GM12878 (cell line): ENCODE measurements around the gene GMDS. TPM values are rescaled to one million over a fixed set of nuclear protein-coding genes. Genes with fewer than 3 reads are reported as not detected.

ENCODE experiments used
- ATAC-seq: fragments of 200-7000 bp; cut with Tn5 transposase; 3 replicates; pipeline ENCODE4 v1.9.1; 2020; ENCODE audit warnings: mild to moderate bottlenecking, moderate library complexity
- BruUV-seq: library from RNA; stranded (reverse); fragments of 400-500 nt; replicated peaks from 2 replicates; lab custom pipeline; 2021; lab: Mats Ljungman, UMichigan
- CTCF ChIA-PET: fragments of 300-600 bp; sonication (Branson Sonifier 250); formaldehyde crosslinking; extraction: SDS; loops from one replicate; lab custom pipeline; 2021; ENCODE audit warnings: inconsistent platforms; lab: Yijun Ruan, JAX
- POLR2A ChIA-PET: fragments of 350-600 bp; formaldehyde crosslinking; extraction: SDS; loops from one replicate; lab custom pipeline; 2021; ENCODE audit warnings: inconsistent platforms; lab: Charles Lee
- RAD21 ChIA-PET: fragments of 300-600 bp; sonication (Branson Sonifier 250); formaldehyde crosslinking; loops from one replicate; lab custom pipeline; 2023; ENCODE audit warnings: antibody characterized with exemption; ENCODE audit not compliant: unreplicated experiment; lab: Charles Lee
- SMC1A ChIA-PET: fragments of 300-600 bp; sonication (Branson Sonifier 250); formaldehyde crosslinking; loops from one replicate; lab custom pipeline; 2023; ENCODE audit not compliant: unreplicated experiment, uncharacterized antibody; lab: Charles Lee
- DNase-seq: peaks from one replicate; pipeline ENCODE4 v3.0.0-alpha.2; 2011; ENCODE audit warnings: low read depth, low spot score
- FAIRE-seq: peaks from 3 replicates; lab custom pipeline; 2011; peaks lifted over from hg19 to GRCh38; lab: Jason Lieb, UNC
- H2AFZ ChIP-seq: 2 replicates; pipeline ENCODE4 v1.6.0; 2011; ENCODE audit warnings: low read depth, low read length, control low read depth; ENCODE audit not compliant: control insufficient read depth
- H3K27ac ChIP-seq: 2 replicates; pipeline ENCODE4 v1.5.1; 2011; ENCODE audit warnings: control low read depth; ENCODE audit not compliant: control insufficient read depth, insufficient read depth
- H3K27me3 ChIP-seq, 2 experiments: replicated peaks in 1 of 2; 2 replicates each; pipeline versions ENCODE4 v1.6.0 to v1.6.1; 2011; ENCODE audit warnings: low read length in 1 of 2; ENCODE audit not compliant: control insufficient read depth in 2 of 2, insufficient read depth in 2 of 2
- H3K36me3 ChIP-seq, 2 experiments: 2 replicates each; pipeline ENCODE4 v1.5.1; 2011; ENCODE audit warnings: low read length in 1 of 2; ENCODE audit not compliant: control insufficient read depth in 2 of 2, insufficient read depth in 2 of 2
- H3K4me1 ChIP-seq: 2 replicates; pipeline ENCODE4 v1.6.1; 2011; ENCODE audit warnings: mild to moderate bottlenecking, low read length, moderate library complexity, mixed read lengths; ENCODE audit not compliant: control insufficient read depth, insufficient read depth
- H3K4me2 ChIP-seq: 2 replicates; pipeline ENCODE4 v1.6.0; 2011; ENCODE audit warnings: control low read depth; ENCODE audit not compliant: control insufficient read depth, insufficient read depth
- H3K4me3 ChIP-seq: fragments of 200-600 bp; sonication (generic); 2 replicates; pipeline ENCODE4 v1.5.1; 2016
- H3K79me2 ChIP-seq: 2 replicates; pipeline ENCODE4 v1.6.0; 2011; ENCODE audit warnings: low read length; ENCODE audit not compliant: control insufficient read depth, insufficient read depth
- H3K9ac ChIP-seq: 2 replicates; pipeline ENCODE4 v1.8.0; 2011; ENCODE audit warnings: low read length, control low read depth, mixed read lengths; ENCODE audit not compliant: control insufficient read depth, insufficient read depth
- H3K9me3 ChIP-seq: replicated peaks from 3 replicates; pipeline ENCODE4 v1.5.1; 2011; ENCODE audit warnings: mild to moderate bottlenecking, low read length; ENCODE audit not compliant: control insufficient read depth, insufficient read depth
- H4K20me1 ChIP-seq: 2 replicates; pipeline ENCODE4 v1.6.0; 2011; ENCODE audit not compliant: control insufficient read depth, insufficient read depth
- ASH2L ChIP-seq: fragments of 300-600, 200-600 bp; sonication (generic); IDR thresholded peaks from 2 replicates; pipeline ENCODE4 v1.6.1; 2017; ENCODE audit warnings: low read depth, mild to moderate bottlenecking, borderline replicate concordance
- BMI1 ChIP-seq: fragments of 450-650 bp; IDR thresholded peaks from 2 replicates; pipeline ENCODE4 v1.6.1; 2016; ENCODE audit warnings: mild to moderate bottlenecking, moderate library complexity, borderline replicate concordance
- CHD1 ChIP-seq: IDR thresholded peaks from 2 replicates; pipeline ENCODE4 v1.6.1; 2012; ENCODE audit warnings: low read depth, low read length, improper control_type of control experiment
- CHD2 ChIP-seq: IDR thresholded peaks from 2 replicates; pipeline ENCODE4 v1.6.1; 2011; ENCODE audit warnings: low read depth, low read length, improper control_type of control experiment, borderline replicate concordance
- CTCF ChIP-seq, 3 experiments: IDR thresholded peaks in 2 of 3; conservative IDR thresholded peaks in 1 of 3; 2 replicates each; pipeline ENCODE4 v1.5.1; 2011; ENCODE audit warnings: low read depth in 3 of 3, low read length in 3 of 3, mild to moderate bottlenecking in 3 of 3, control low read depth in 2 of 3, moderate library complexity in 2 of 3, inconsistent platforms in 1 of 3, mixed read lengths in 1 of 3; ENCODE audit not compliant: control insufficient read depth in 2 of 3, insufficient read depth in 1 of 3; ENCODE audit errors: extremely low read depth in 1 of 3
- E4F1 ChIP-seq: fragments of 450-650 bp; IDR thresholded peaks from 2 replicates; pipeline ENCODE4 v1.6.1; 2018; ENCODE audit warnings: borderline replicate concordance, mild to moderate bottlenecking; ENCODE audit not compliant: partially characterized antibody
- GABPA ChIP-seq: IDR thresholded peaks from 2 replicates; pipeline ENCODE4 v1.6.1; 2014; ENCODE audit warnings: antibody characterized with exemption, low read depth, mild to moderate bottlenecking, inconsistent platforms
- PML ChIP-seq: IDR thresholded peaks from 2 replicates; pipeline ENCODE4 v1.6.1; 2012; ENCODE audit warnings: low read length, inconsistent platforms
- RAD21 ChIP-seq: IDR thresholded peaks from 2 replicates; pipeline ENCODE4 v1.6.1; 2011; ENCODE audit warnings: mild to moderate bottlenecking, low read depth, low read length, moderate library complexity; ENCODE audit not compliant: insufficient read depth
- TBL1XR1 ChIP-seq: IDR thresholded peaks from 2 replicates; pipeline ENCODE4 v1.6.1; 2012; ENCODE audit warnings: low read depth, low read length, improper control_type of control experiment
- ZNF274 ChIP-seq: IDR thresholded peaks from one replicate; pipeline ENCODE4 v1.8.0; 2011; ENCODE audit not compliant: insufficient read length, insufficient read depth
- ZNF592 ChIP-seq: fragments of 450-650 bp; IDR thresholded peaks from 2 replicates; pipeline ENCODE4 v1.6.1; 2017; ENCODE audit warnings: mild to moderate bottlenecking, moderate library complexity
- WGBS: methylation state at CpG from one replicate; pipeline ENCODE4 v1.1.6; 2016; ENCODE audit warnings: low lambda C conversion rate; ENCODE audit not compliant: insufficient replicate concordance, insufficient coverage; ENCODE audit errors: missing lambda C conversion rate; 5-methylcytosine and 5-hydroxymethylcytosine counted together
- in situ Hi-C: fragments of 300-500 bp; cut with MboI; formaldehyde crosslinking; loops from 9 replicates; pipeline ENCODE4 v1.14.3; 2018; ENCODE audit warnings: mixed read lengths
- intact Hi-C: fragments of 100-400 bp; cut with micrococcal nuclease; formaldehyde crosslinking; loops from one replicate; pipeline ENCODE4 v1.14.2; 2022; ENCODE audit not compliant: unreplicated experiment
- polyA plus RNA-seq, 11 experiments: library from polyadenylated mRNA; depleted of rRNA in 4 of 11; unstranded in 6 of 11; stranded (reverse) in 5 of 11; fragments of >200 nt; fragmentation: Nextera tagmentation in 4 of 11; fragmentation: Illumina TruSeq in 1 of 11; extraction: Ambion mirVana in 4 of 11; extraction: Trizol in 1 of 11; gene quantifications; 1 replicate in 1 of 11; 2 replicates in 10 of 11; pipeline versions ENCODE4 v1.2.1 to v1.2.3, GENCODE V29; 2011 to 2016; ENCODE audit warnings: inconsistent platforms in 2 of 11, missing spikeins in 2 of 11, low read depth in 1 of 11
- total RNA-seq, 4 experiments: library from RNA; depleted of rRNA in 3 of 4; stranded (reverse); fragments of >200 nt in 3 of 4; fragmentation: Illumina TruSeq in 1 of 4; extraction: Trizol in 1 of 4; gene quantifications; 2 replicates each; pipeline versions ENCODE4 v1.2.1 to v1.2.3, GENCODE V29; 2013 to 2021

Gene GMDS
- total and polyA plus RNA-seq, 10 of the 15 experiments (the other 5 are each of a cell fraction or from before 2014, with no cell fraction given) = 0.61 to 53.8 (median 29.3) TPM

GRCh38 chr6:1598886-1599285 lies 646.5 kb downstream of the GMDS start (continued):
- TF ChIP-seq CTCF (IDR thresholded peaks at IDR 0.05 in 2 of 3, conservative IDR thresholded peaks at IDR 0.05 in 1 of 3; ENCODE audit: control insufficient read depth in 2 of 3, extremely low read depth in 1 of 3, insufficient read depth in 1 of 3, low read depth in 3 of 3, low read length in 3 of 3) = no peak

GRCh38 chr6:1598433-1598832 lies 647.0 kb downstream of the GMDS start:
- WGBS = 50% methylated on average over 10 of the region's 10 CpGs
- ChIA-PET RAD21 (interaction anchor here (0.6 to 1.8 kb wide), 4 partner anchors 18 to 756 kb away, joined by 3 to 8 read pairs (median 5); no protein-coding TSS in a partner anchor), CTCF (interaction anchor here (0.7 to 3.8 kb wide), 12 partner anchors 9 to 1110 kb away, joined by 3 to 33 read pairs (median 13); no protein-coding TSS in a partner anchor), POLR2A (no interaction called here), SMC1A (interaction anchor here (0.7 to 1.6 kb wide), 5 partner anchors 506 to 1033 kb away, joined by 3 to 6 read pairs (median 3); no protein-coding TSS in a partner anchor)
- Histone ChIP-seq H3K27me3 (peaks cover 3 to 4% of the 10 kb centered on the region in 2 experiments), H2AFZ (no peak overlapping the region), H3K4me1 (no peaks in the 10 kb centered on the region), H3K9me3 (no peaks in the 10 kb centered on the region), H3K36me3 (no peaks in the 10 kb centered on the region), H3K79me2 (no peaks in the 10 kb centered on the region), H3K4me3 (no peak overlapping the region), H3K9ac (no peak overlapping the region), H4K20me1 (no peaks in the 10 kb centered on the region), H3K27ac (no peak overlapping the region), H3K4me2 (no peak overlapping the region)
- ATAC-seq = no peak
- intact Hi-C loops (loop anchor here (10.0 kb wide), 1 partner anchor 846 kb away; no protein-coding TSS in a partner anchor), in situ Hi-C loops (loop anchor here (10.0 to 25.0 kb wide), 2 partner anchors 1156 to 1339 kb away; partner anchors contain the start of gene MYLK4)
- DNase-seq = no peak
- no TSS peak for BruUV-seq
- no peak for FAIRE-seq
- TF ChIP-seq GABPA (no peak), CHD1 (no peak), TBL1XR1 (no peak), ZNF592 (no peak), ZNF274 (no peak), BMI1 (no peak), ASH2L (no peak), RAD21 (no peak), CHD2 (no peak), PML (no peak), E4F1 (no peak)
